ENCODE results near the gene CPZ.

DNA sequence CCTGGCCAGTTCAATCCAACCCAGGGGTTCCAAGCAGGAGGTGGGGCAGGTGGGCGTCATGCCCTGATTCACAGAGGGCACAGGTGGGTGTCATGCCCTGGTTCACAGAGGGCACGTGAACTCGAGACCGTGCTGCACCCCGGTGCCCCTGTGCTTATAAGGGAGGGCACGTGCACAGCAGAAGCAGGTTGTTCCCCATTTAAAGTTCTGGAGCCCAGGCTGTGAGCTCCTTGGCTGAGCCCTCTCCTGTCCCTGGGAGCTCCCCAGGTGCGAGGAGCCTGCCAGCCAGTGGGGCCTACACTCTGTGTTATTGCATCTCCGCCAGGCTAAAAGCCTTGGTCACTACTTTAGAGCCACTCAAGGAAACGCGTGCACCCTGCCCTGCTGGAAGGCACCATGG lies 3.2 kb upstream of the CPZ start:
- TF ChIP-seq POLR2A (IDR thresholded peaks at IDR 0.05; ENCODE audit: low read length) (no peak), GATA1 (IDR thresholded peaks at IDR 0.05; ENCODE audit: low read depth, low read length) (no peak)
